OCI-M2 (cell line): ENCODE data around the gene FARP1.

Experiments used
- DNase-seq: peaks from one replicate; lab custom pipeline; 2025; ENCODE audit not compliant: unreplicated experiment; lab: John Stamatoyannopoulos, UW

The FARP1 gene

GRCh38 chr13:98456413-98456845, 313.5 kb downstream of the FARP1 start:
- no peak for DNase-seq

GRCh38 chr13:98457053-98457452, 314.2 kb downstream of the FARP1 start:
- no peak for DNase-seq

- no peak for DNase-seq
These were observed 315.5 kb downstream of the FARP1 start for GRCh38 chr13:98458431-98458830.

- no peak for DNase-seq
These were observed 316.3 kb downstream of the FARP1 start for GRCh38 chr13:98459171-98459681.

- DNase-seq = no peak
These were observed 317.0 kb downstream of the FARP1 start for GRCh38 chr13:98459721-98460370.

- no peak for DNase-seq
These were observed 317.6 kb downstream of the FARP1 start for GRCh38 chr13:98460516-98460915.

- no peak for DNase-seq
These were observed 318.8 kb downstream of the FARP1 start for GRCh38 chr13:98461486-98462240.

GRCh38 chr13:98462241-98462882, 319.5 kb downstream of the FARP1 start:
- DNase-seq = no peak

- no peak for DNase-seq
These were observed 320.1 kb downstream of the FARP1 start for GRCh38 chr13:98462946-98463345.

GRCh38 chr13:98466634-98467236, 323.8 kb downstream of the FARP1 start:
- DNase-seq = no peak

GRCh38 chr13:98467263-98467985, 324.5 kb downstream of the FARP1 start:
- DNase-seq = no peak

- no peak for DNase-seq
These were observed 325.5 kb downstream of the FARP1 start for GRCh38 chr13:98468361-98468760.

GRCh38 chr13:98468929-98469328, 326.0 kb downstream of the FARP1 start:
- no peak for DNase-seq

- no peak for DNase-seq
These were observed 328.0 kb downstream of the FARP1 start for GRCh38 chr13:98470920-98471319.

- no peak for DNase-seq
These were observed 329.0 kb downstream of the FARP1 start for GRCh38 chr13:98471934-98472333.

GRCh38 chr13:98473135-98473787, 330.4 kb downstream of the FARP1 start:
- no peak for DNase-seq

GRCh38 chr13:98473788-98474144, 330.9 kb downstream of the FARP1 start:
- DNase-seq = no peak

- no peak for DNase-seq
These were observed 331.4 kb downstream of the FARP1 start for GRCh38 chr13:98474292-98474691.

GRCh38 chr13:98474761-98475160, 331.9 kb downstream of the FARP1 start:
- DNase-seq = no peak

GRCh38 chr13:98475522-98475921, 332.6 kb downstream of the FARP1 start:
- no peak for DNase-seq
